K562 (cell line): Measurements from ENCODE around the gene PPIE. TPM values are rescaled to one million over a fixed set of nuclear protein-coding genes. Genes with fewer than 3 reads are reported as not detected.

Source experiments
- ARNT ChIP-seq, 2 experiments: fragments of 450-650 bp; IDR thresholded peaks; 2 replicates each; pipeline ENCODE4 v1.6.1; 2016; ENCODE audit warnings: mild to moderate bottlenecking in 1 of 2
- EWSR1 ChIP-seq: fragments of 450-650 bp; IDR thresholded peaks from 2 replicates; pipeline ENCODE4 v1.6.1; 2018; ENCODE audit warnings: borderline replicate concordance, mild to moderate bottlenecking, low read depth, moderate library complexity; ENCODE audit not compliant: partially characterized antibody
- FOXA1 ChIP-seq: fragments of 450-650 bp; IDR thresholded peaks from 2 replicates; pipeline ENCODE4 v1.6.1; 2016; ENCODE audit warnings: mild to moderate bottlenecking, borderline replicate concordance
- KDM1A ChIP-seq, 2 experiments: fragments of 450-650 bp; IDR thresholded peaks; 2 replicates each; pipeline ENCODE4 v1.6.1; 2016; ENCODE audit warnings: mild to moderate bottlenecking in 2 of 2
- PHF21A ChIP-seq: fragments of 450-650 bp; IDR thresholded peaks from 2 replicates; pipeline ENCODE4 v1.6.1; 2017; ENCODE audit warnings: low read depth, borderline replicate concordance
- RFX1 ChIP-seq: fragments of 450-650 bp; IDR thresholded peaks from 2 replicates; pipeline ENCODE4 v1.6.1; 2016; ENCODE audit warnings: mild to moderate bottlenecking, moderate library complexity
- TRIM24 ChIP-seq, 2 experiments: fragments of 450-650 bp; IDR thresholded peaks; 2 replicates each; pipeline ENCODE4 v1.6.1; 2016
- ZBTB7A ChIP-seq: IDR thresholded peaks from 2 replicates; pipeline ENCODE4 v1.6.1; 2011; ENCODE audit warnings: low read depth, mild to moderate bottlenecking, low read length, moderate library complexity, borderline replicate concordance; ENCODE audit not compliant: control insufficient read depth
- ZNF232 ChIP-seq: sonication (generic); formaldehyde crosslinking; IDR thresholded peaks from 2 replicates; pipeline ENCODE4 v1.8.0; 2022; ENCODE audit warnings: mild to moderate bottlenecking, missing genetic modification reagents
- ZNF511 ChIP-seq: sonication (generic); formaldehyde crosslinking; IDR thresholded peaks from 2 replicates; pipeline ENCODE4 v1.8.0; 2022; ENCODE audit warnings: mild to moderate bottlenecking, missing genetic modification reagents
- ZNF695 ChIP-seq: fragments of 450-650 bp; formaldehyde crosslinking; IDR thresholded peaks from 2 replicates; pipeline ENCODE4 v1.4.0; 2020; ENCODE audit warnings: mild to moderate bottlenecking, moderate library complexity
- ZNF740 ChIP-seq, 3 experiments: fragments of 200-800 bp in 1 of 3; sonication (Bioruptor generic) in 1 of 3; sonication (generic) in 1 of 3; formaldehyde crosslinking in 1 of 3; IDR thresholded peaks; 2 replicates each; pipeline versions ENCODE4 v1.6.1 to v1.8.0; 2016 to 2022; ENCODE audit warnings: mild to moderate bottlenecking in 2 of 3, missing compliant biosample characterization in 2 of 3, missing genetic modification characterization in 2 of 3, missing genetic modification reagents in 1 of 3
- polyA plus RNA-seq, 8 experiments: library from polyadenylated mRNA; depleted of rRNA in 4 of 8; stranded (reverse) in 5 of 8; unstranded in 3 of 8; fragments of >200 nt; fragmentation: Nextera tagmentation in 2 of 8; fragmentation: Illumina TruSeq in 1 of 8; extraction: Ambion mirVana in 2 of 8; extraction: Trizol in 1 of 8; gene quantifications; 2 replicates each; pipeline versions ENCODE4 v1.2.1 to v1.2.3, GENCODE V29; 2011 to 2014; ENCODE audit warnings: inconsistent platforms in 1 of 8, missing spikeins in 1 of 8
- total RNA-seq, 7 experiments: library from RNA; depleted of rRNA in 6 of 7; stranded (reverse); fragments of >200 nt in 6 of 7; fragmentation: Illumina TruSeq in 2 of 7; extraction: Trizol in 2 of 7; gene quantifications; 2 replicates each; pipeline versions ENCODE4 v1.2.1 to v1.2.3, GENCODE V29; 2011 to 2021; ENCODE audit warnings: low replicate concordance in 1 of 7
- TF ChIP-seq, protein P1 (sequence below): sonication (generic); formaldehyde crosslinking; IDR thresholded peaks from 2 replicates; pipeline ENCODE4 v1.8.1; 2023; ENCODE audit warnings: missing genetic modification reagents, mild to moderate bottlenecking, borderline replicate concordance
- TF ChIP-seq, protein P2 (sequence below): sonication (generic); formaldehyde crosslinking; IDR thresholded peaks from 2 replicates; pipeline ENCODE4 v1.8.0; 2022; ENCODE audit warnings: missing genetic modification reagents, mild to moderate bottlenecking, borderline replicate concordance

The PPIE gene
- total and polyA plus RNA-seq, 9 of the 15 experiments (the other 6 are each of a cell fraction or from before 2014, with no cell fraction given): 75.4 to 444 (median 131) TPM

DNA sequence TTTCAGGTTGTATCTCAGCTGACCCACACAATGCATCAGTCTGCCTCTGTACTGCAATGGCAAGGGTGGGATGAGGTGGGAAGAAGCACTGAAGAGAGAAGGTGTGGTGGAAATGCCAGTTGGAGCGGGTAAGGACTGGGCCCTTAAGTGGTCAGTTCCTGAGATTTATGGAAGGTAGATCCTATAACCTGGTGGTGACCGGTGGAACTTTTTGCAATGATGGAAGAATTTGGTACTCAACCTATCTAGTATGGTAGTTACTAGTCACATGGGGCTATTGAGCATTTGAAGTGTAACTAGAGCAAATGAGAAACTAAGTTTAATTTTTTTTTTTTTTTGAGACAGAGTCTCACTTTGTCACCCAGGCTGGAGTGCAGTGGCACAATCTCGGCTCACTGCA lies 39.3 kb upstream of the PPIE start (continued):
- TF ChIP-seq ZNF740 (CRISPR knock-in tag; IDR thresholded peaks at IDR 0.05) (no peak), ZNF740 (tag; IDR thresholded peaks at IDR 0.05) (no peak), ZNF232 (CRISPR knock-in tag) (no peak), PHF21A (no peak), KDM1A (IDR thresholded peaks at IDR 0.05) (no peak), RFX1 (no peak), FOXA1 (no peak), ARNT (IDR thresholded peaks at IDR 0.05) (no peak), ZNF695 (CRISPR knock-in tag) (no peak), ZNF511 (CRISPR knock-in tag) (no peak), TRIM24 (IDR thresholded peaks at IDR 0.05) (no peak), ZBTB7A (no peak), EWSR1 (no peak)
- TF ChIP-seq, protein P1, sequence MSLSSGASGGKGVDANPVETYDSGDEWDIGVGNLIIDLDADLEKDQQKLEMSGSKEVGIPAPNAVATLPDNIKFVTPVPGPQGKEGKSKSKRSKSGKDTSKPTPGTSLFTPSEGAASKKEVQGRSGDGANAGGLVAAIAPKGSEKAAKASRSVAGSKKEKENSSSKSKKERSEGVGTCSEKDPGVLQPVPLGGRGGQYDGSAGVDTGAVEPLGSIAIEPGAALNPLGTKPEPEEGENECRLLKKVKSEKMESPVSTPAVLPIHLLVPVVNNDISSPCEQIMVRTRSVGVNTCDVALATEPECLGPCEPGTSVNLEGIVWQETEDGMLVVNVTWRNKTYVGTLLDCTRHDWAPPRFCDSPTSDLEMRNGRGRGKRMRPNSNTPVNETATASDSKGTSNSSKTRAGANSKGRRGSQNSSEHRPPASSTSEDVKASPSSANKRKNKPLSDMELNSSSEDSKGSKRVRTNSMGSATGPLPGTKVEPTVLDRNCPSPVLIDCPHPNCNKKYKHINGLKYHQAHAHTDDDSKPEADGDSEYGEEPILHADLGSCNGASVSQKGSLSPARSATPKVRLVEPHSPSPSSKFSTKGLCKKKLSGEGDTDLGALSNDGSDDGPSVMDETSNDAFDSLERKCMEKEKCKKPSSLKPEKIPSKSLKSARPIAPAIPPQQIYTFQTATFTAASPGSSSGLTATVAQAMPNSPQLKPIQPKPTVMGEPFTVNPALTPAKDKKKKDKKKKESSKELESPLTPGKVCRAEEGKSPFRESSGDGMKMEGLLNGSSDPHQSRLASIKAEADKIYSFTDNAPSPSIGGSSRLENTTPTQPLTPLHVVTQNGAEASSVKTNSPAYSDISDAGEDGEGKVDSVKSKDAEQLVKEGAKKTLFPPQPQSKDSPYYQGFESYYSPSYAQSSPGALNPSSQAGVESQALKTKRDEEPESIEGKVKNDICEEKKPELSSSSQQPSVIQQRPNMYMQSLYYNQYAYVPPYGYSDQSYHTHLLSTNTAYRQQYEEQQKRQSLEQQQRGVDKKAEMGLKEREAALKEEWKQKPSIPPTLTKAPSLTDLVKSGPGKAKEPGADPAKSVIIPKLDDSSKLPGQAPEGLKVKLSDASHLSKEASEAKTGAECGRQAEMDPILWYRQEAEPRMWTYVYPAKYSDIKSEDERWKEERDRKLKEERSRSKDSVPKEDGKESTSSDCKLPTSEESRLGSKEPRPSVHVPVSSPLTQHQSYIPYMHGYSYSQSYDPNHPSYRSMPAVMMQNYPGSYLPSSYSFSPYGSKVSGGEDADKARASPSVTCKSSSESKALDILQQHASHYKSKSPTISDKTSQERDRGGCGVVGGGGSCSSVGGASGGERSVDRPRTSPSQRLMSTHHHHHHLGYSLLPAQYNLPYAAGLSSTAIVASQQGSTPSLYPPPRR (CRISPR knock-in tag): no peak
- TF ChIP-seq, protein P2, sequence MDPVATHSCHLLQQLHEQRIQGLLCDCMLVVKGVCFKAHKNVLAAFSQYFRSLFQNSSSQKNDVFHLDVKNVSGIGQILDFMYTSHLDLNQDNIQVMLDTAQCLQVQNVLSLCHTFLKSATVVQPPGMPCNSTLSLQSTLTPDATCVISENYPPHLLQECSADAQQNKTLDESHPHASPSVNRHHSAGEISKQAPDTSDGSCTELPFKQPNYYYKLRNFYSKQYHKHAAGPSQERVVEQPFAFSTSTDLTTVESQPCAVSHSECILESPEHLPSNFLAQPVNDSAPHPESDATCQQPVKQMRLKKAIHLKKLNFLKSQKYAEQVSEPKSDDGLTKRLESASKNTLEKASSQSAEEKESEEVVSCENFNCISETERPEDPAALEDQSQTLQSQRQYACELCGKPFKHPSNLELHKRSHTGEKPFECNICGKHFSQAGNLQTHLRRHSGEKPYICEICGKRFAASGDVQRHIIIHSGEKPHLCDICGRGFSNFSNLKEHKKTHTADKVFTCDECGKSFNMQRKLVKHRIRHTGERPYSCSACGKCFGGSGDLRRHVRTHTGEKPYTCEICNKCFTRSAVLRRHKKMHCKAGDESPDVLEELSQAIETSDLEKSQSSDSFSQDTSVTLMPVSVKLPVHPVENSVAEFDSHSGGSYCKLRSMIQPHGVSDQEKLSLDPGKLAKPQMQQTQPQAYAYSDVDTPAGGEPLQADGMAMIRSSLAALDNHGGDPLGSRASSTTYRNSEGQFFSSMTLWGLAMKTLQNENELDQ (CRISPR knock-in tag): no peak
